GM18951 (cell line): ENCODE data around the gene PCYT1A.

Experiments
- POLR2A ChIP-seq: IDR thresholded peaks from 4 replicates; pipeline ENCODE4 v1.6.1; 2011; ENCODE audit warnings: mild to moderate bottlenecking; ENCODE audit not compliant: insufficient read length, insufficient read depth; ENCODE audit errors: extremely low read depth
- in situ Hi-C: fragments of 300-500 bp; cut with MboI; formaldehyde crosslinking; loops from one replicate; pipeline ENCODE4 v1.12.0; 2022; ENCODE audit warnings: low sequenced_read_pairs, mixed read lengths, inconsistent platforms; ENCODE audit not compliant: unreplicated experiment

PCYT1A gene

GRCh38 chr3:196240424-196240823, 47.1 kb downstream of the PCYT1A start:
- in situ Hi-C loops, result no loop called here
- TF ChIP-seq POLR2A, result no peak

- in situ Hi-C loops, result no loop called here
- no peak for TF ChIP-seq POLR2A
Observed at GRCh38 chr3:196238612-196239560, 48.6 kb downstream of the PCYT1A start.

DNA sequence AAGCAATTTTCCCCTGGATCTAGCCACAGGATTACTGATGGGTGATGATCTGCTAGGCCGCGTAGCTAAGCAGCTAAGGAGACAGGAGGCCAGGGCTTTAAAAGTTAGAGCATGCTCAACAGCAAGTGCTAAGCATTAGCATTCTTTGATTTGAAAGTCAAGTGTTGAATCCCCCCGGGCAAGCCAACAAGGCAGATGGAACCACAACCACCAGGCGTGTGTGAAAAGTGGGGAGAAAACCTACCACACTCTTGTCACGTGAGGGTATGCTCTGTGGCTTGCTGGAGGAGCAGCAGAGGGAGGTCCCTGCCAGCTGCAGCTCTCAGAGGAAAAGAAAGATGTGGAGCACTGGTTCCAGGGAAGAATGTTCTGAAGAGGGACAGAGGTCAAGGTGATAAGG, 50.3 kb downstream of the PCYT1A start:
- in situ Hi-C loops, result no loop called here

GRCh38 chr3:196236223-196236622, 51.3 kb downstream of the PCYT1A start:
- no peak for TF ChIP-seq POLR2A
- in situ Hi-C loops, result no loop called here

More for the DNA sequence above, 50.3 kb downstream of the PCYT1A start:
- no peak for TF ChIP-seq POLR2A

- in situ Hi-C loops, result no loop called here
- TF ChIP-seq POLR2A, result no peak
Observed at GRCh38 chr3:196235452-196236122, 51.9 kb downstream of the PCYT1A start.

DNA sequence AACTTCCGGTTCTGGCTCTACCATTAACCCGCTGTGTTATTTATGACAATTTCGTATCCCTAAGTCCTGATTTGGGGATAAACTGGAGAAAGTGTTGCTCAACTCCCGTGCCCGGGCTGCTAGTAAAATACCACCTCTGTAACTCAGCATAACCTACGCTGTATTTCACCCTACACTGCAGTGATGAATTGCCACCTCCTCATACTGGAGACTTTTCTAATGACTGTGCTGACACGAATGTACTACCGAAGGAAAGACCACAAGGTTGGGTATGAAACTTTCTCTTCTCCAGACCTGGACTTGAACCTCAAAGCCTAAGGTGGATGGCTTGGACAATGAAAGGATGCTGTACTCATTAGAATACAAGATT, 54.7 kb downstream of the PCYT1A start:
- in situ Hi-C loops, result no loop called here
- no peak for TF ChIP-seq POLR2A

DNA sequence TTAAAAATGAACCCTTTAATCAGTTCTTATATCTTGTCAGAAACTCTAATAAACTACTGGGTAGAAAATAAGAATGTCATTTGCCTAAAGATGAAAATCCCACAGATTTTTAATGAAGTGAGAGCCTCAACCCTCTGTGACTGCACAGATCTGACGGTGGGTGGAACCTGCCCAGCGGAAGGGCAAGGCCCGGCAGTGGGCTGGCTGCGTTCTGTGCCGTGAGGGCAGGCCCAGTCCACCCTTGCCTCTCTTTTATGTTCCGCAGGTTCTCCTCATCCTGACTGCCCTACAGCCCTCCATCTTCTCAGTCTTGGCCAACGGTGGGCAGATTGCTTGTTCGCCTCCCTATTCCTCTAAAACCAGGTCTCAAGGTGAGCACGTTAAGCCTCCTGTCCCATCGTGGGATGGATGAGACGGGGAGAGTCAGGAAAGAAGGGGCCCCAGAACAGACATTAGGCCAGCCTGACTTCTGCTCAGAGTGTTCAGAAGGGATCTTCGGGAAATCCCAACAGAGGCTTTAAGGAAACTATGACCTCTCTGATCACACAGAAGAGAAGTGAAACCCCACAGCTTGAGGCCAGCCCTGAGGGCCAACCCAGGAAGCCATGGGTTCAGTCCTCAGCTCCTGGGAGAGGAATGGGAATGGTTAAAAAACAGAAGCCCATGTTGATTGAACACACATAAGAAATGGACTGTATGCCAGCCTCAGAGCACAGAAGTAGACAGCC, 55.2 kb downstream of the PCYT1A start:
- TF ChIP-seq POLR2A, result no peak
- in situ Hi-C loops, result no loop called here

DNA sequence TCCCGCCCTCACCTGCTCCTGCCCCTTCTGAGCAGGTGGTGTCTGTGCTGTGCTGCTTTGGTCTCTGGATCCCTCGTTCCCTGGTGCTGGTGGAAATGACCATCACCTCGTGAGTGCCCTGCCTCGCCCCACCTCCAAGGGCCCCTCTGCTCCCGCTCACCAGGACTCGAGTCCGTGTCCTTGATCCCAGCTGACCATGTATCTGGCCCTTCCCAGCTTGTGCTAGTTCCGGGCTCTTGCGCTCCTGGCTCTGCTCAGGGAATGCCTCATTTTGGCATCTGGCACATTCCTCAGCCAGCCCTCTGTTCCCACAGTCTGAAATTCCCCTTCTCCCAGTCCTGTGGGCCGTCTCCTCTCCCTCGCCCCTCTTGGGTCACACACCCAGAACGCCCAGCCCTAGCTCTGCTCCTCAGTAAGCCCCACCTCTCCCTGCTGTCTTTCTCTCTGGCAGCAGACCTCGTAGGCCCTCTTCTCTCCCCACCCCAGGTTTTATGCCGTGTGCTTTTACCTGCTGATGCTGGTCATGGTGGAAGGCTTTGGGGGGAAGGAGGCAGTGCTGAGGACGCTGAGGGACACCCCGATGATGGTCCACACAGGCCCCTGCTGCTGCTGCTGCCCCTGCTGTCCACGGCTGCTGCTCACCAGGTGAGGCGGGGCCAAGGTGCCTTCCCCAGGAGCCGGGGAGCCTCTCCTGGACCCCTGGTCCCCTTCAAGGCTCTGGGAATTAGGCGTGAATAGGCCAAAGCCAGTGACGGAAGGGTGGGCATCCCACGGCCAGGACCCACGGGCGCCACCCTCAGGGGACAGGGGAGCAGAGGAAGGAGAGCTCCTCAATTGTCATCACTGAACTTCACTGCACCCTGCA, 59.7 kb downstream of the PCYT1A start:
- in situ Hi-C loops, result no loop called here

GRCh38 chr3:196227121-196227561, 60.4 kb downstream of the PCYT1A start:
- in situ Hi-C loops, result no loop called here
- no peak for TF ChIP-seq POLR2A

More for the DNA sequence above, 59.7 kb downstream of the PCYT1A start:
- TF ChIP-seq POLR2A, result no peak

- in situ Hi-C loops, result no loop called here
- TF ChIP-seq POLR2A, result no peak
Observed at GRCh38 chr3:196225763-196226364, 61.7 kb downstream of the PCYT1A start.

GRCh38 chr3:196225086-196225485, 62.4 kb downstream of the PCYT1A start:
- in situ Hi-C loops, result no loop called here
- TF ChIP-seq POLR2A, result no peak
